Measurements from ENCODE around the gene HHATL. TPM values are rescaled to one million over a fixed set of nuclear protein-coding genes. Genes with fewer than 3 reads are reported as not detected.

HHATL gene
- total and polyA plus RNA-seq, 7 donors, result 37.0 to 276 (median 166) TPM

DNA sequence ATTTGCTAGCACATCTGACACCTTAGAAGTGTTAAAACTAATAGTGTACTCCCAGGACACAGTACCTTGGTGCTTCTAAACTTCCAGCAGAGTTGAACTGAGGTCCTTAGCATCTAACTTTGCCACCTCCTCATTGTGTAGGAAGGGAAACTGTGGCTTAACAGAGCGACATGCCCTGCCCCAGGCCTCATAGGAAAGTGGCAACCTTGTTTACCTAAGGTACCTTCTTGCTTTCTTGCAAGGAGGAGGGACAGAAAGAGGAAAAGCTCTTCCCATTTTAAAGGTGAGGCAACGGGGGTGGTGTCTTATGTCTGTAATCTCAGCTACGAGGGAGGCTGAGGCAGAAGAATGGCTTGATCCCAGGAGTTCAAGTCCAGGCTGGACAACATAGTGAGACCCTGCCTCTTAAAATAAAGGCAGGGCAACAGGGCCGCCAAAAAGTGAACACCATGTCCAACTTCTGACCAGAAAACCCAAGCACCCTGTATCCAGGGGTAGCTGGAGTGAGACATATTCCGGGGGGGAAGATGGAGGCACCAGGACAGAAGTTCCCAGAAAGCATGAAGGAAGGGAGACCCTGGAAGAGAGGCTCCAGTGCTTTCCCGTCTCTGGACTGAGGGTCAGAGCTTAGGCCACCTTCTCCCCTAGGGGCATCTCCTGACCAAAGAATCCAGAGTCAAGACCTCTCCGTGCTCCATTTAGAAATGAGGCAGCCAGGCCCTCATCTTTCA lies 17.8 kb downstream of the HHATL start:
- H3K27ac ChIP-seq, result peak overlapping the region; percentile 98
- TF ChIP-seq CTCF (IDR thresholded peaks at IDR 0.05), result no peak
- DNase-seq, result no peak
- H3K36me3 ChIP-seq (ENCODE audit: insufficient read depth in 1 of 2, low read depth in 1 of 2), result peaks cover 0 to 9% of the 10 kb centered on the region in 2 donors
- H3K4me3 ChIP-seq, result peak overlapping the region; percentile 71
- no peaks in the 10 kb centered on the region for H3K9me3 ChIP-seq
- no peaks in the 10 kb centered on the region for H3K27me3 ChIP-seq (ENCODE audit: insufficient read depth in 3 of 3, low read length in 2 of 3)
- intact Hi-C loops (cut with DNase I), result loop anchor here in 1 of 2 donors (2.0 kb wide), 1 partner anchor 16 kb away; no protein-coding TSS in a partner anchor
- no peak for ATAC-seq
- 56 to 74% (median 60%) methylated on average over 7 of the region's 7 CpGs for WGBS, 3 donors
- peaks cover 46% of the 10 kb centered on the region for H3K4me1 ChIP-seq

DNA sequence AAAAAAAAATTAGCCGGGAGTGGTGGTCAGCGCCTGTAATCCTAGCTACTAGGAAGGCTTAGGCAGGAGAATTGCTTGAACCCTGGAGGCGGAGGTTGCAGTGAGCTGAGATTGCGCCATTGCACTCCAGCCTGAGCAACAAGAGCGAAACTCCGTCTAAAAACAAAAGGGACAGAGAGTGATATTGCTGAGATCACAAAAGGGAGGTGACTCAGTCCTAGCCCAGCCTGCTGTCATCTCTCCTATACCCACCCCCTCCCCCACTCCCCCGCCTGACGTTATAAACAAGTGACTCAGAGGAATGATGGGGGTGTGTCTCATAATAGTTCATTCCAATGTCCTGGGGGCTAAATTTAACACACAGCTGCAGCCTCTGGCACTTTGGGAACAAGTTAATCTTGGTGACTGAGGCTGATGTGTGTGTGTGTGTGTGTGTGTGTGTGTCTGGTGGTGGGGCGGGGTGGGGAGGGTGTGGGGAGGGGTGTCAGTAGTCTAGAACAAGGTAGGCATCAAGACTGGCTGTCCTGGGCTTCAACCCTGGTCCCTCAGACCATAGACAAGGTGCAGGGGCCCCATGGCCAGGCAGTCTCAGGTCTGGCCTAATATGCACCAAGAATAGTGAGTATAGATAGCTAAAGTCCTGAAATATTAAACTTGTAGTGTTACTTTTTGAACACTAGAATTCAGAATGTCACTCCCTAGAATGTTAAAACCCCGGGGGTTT lies 18.6 kb downstream of the HHATL start:
- H3K27ac ChIP-seq, result peak overlapping the region; percentile 98
- DNase-seq, result peak; percentile 87 to 91
- TF ChIP-seq CTCF (IDR thresholded peaks at IDR 0.05), result no peak
- no peaks in the 10 kb centered on the region for H3K9me3 ChIP-seq
- peaks cover 40% of the 10 kb centered on the region for H3K4me1 ChIP-seq
- intact Hi-C loops (cut with DNase I), result loop anchor here in 1 of 2 donors (2.0 kb wide), 1 partner anchor 17 kb away; no protein-coding TSS in a partner anchor
- 22 to 35% (median 25%) methylated on average over 8 to 10 of the region's 10 CpGs for WGBS, 3 donors
- peaks cover 0 to 5% of the 10 kb centered on the region in 2 donors for H3K36me3 ChIP-seq (ENCODE audit: insufficient read depth in 1 of 2, low read depth in 1 of 2)
- no peaks in the 10 kb centered on the region for H3K27me3 ChIP-seq (ENCODE audit: insufficient read depth in 3 of 3, low read length in 2 of 3)
- peak; percentile 72 to 80 (median 78) for ATAC-seq
- H3K4me3 ChIP-seq, result peak overlapping the region; percentile 71

GRCh38 chr3:42682301-42683070 lies 20.1 kb downstream of the HHATL start:
- ATAC-seq (no peak), DNase-seq (peak; percentile 19 to 66)
- TF ChIP-seq CTCF (IDR thresholded peaks at IDR 0.05), result no peak
- Histone ChIP-seq H3K36me3 (ENCODE audit: insufficient read depth in 1 of 2, low read depth in 1 of 2) (no peaks in the 10 kb centered on the region), H3K4me3 (peak overlapping the region; percentile 45), H3K27me3 (ENCODE audit: insufficient read depth in 3 of 3, low read length in 2 of 3) (no peaks in the 10 kb centered on the region), H3K27ac (peak overlapping the region; percentile 98), H3K4me1 (peaks cover 35% of the 10 kb centered on the region), H3K9me3 (no peaks in the 10 kb centered on the region)
- 55 to 61% (median 55%) methylated on average over 12 of the region's 12 CpGs for WGBS, 3 donors
- intact Hi-C loops (cut with DNase I), result no loop called here

DNA sequence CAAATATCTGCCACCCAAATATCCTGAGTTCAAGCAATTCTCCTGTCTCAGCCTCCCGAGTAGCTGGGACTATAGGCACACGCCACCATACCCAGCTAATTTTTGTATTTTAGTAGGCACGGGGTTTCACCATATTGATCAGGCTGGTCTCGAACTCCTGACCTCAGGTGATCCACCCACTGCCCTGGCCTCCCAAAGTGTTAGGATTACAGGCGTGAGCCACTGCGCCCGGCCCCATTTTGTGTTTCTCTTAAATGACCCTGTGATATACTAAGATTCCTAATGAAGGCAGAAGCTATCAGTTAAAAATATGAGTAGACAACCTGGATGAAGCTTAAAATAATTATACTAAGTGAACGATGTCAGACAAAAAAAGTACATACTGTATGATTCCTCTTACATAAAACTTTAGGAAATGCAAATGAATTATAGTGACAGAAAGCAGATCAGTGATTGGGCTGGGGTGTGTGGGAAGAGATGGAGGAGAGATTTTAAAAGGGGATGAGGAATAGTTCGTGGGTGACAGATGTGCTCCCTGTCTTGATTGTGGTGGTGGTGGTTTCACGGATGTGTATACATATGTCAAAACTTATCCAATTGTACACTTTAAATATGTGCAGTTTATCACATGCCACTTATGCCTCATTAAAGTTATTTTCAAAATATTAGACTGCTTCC lies 21.1 kb downstream of the HHATL start:
- DNase-seq (no peak), ATAC-seq (no peak)
- Histone ChIP-seq H3K4me1 (peaks cover 31% of the 10 kb centered on the region), H3K36me3 (ENCODE audit: insufficient read depth in 1 of 2, low read depth in 1 of 2) (no peaks in the 10 kb centered on the region), H3K9me3 (no peaks in the 10 kb centered on the region), H3K27ac (no peak overlapping the region), H3K4me3 (no peak overlapping the region), H3K27me3 (ENCODE audit: insufficient read depth in 3 of 3, low read length in 2 of 3) (no peaks in the 10 kb centered on the region)
- TF ChIP-seq CTCF (IDR thresholded peaks at IDR 0.05), result no peak
- WGBS, 3 donors, result 86 to 92% (median 86%) methylated on average over 10 of the region's 10 CpGs
- intact Hi-C loops (cut with DNase I), result no loop called here

Data from psoas muscle (tissue), 8 donors.